Colonic mucosa (tissue), 4 donors: ENCODE data around the gene SENP1. TPM values are rescaled to one million over a fixed set of nuclear protein-coding genes. Genes with fewer than 3 reads are reported as not detected.

Experiments used
- DNase-seq: peaks from one replicate; pipeline ENCODE4 v3.0.0-alpha.2; 2020
- H3K27ac ChIP-seq: fragments of 200-600 bp; one replicate; pipeline ENCODE4 v1.8.0; 2021
- H3K27me3 ChIP-seq: fragments of 200-600 bp; one replicate; pipeline ENCODE4 v1.8.0; 2021
- H3K36me3 ChIP-seq: fragments of 200-600 bp; one replicate; pipeline ENCODE4 v1.8.0; 2021
- H3K4me1 ChIP-seq: fragments of 200-600 bp; one replicate; pipeline ENCODE4 v1.8.0; 2021; ENCODE audit warnings: mild to moderate bottlenecking
- H3K4me3 ChIP-seq: fragments of 200-600 bp; one replicate; pipeline ENCODE4 v1.8.0; 2021
- H3K9ac ChIP-seq, 2 donors: one replicate each; pipeline ENCODE4 v1.7.0; 2013; ENCODE audit warnings: control low read depth in 2 of 2, low read depth in 2 of 2, low read length in 2 of 2
- H3K9me3 ChIP-seq: fragments of 200-600 bp; one replicate; pipeline ENCODE4 v1.8.0; 2021
- intact Hi-C: fragments of 100-400 bp; cut with DNase I; formaldehyde crosslinking; loops from one replicate; pipeline ENCODE4 v1.14.1; 2022
- total RNA-seq, 2 donors: library from RNA; stranded (reverse); fragmentation: NEBNext Ultra II Directional in 1 of 2; extraction: Animal tissue kit (Norgen Biotek cat#: 25700) in 1 of 2; gene quantifications; one replicate each; pipeline ENCODE4 v1.2.1, GENCODE V29; 2021
- TF ChIP-seq, protein P1 (sequence below): fragments of 200-600 bp; IDR thresholded peaks from one replicate; pipeline ENCODE4 v1.8.0; 2022; ENCODE audit warnings: antibody characterized with exemption, mild to moderate bottlenecking
- donor health status: healthy.
- donor health status: DM: no; HTN: no; CAD: no.
- donor health status: DM: no; HTN: no; CAD: no.

SENP1 gene
- total RNA-seq, 2 donors from 2014 or later, result 14.9 to 16.8 TPM

DNA sequence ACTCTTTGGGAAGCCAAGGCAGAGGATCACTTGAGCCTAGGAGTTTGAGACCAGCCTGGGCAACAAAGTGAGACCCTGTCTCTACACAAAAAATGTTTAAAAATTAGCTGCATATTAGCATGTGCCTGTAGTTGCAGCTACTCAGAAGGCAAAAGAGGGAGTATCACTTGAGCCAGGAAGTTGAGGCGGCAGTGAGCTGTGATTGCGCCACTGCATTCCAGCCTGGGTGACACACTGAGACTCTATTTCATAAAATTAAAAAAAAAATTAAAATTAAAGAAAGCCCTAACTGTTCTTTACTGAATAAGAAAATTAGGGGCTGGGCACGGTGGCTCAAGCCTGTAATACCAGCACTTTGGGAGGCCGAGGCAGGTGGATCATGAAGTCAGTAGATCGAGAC lies 27.0 kb downstream of the SENP1 start:
- Histone ChIP-seq H3K4me1 (no peaks in the 10 kb centered on the region), H3K36me3 (no peaks in the 10 kb centered on the region), H3K27ac (no peak overlapping the region), H3K9me3 (no peaks in the 10 kb centered on the region), H3K27me3 (no peaks in the 10 kb centered on the region), H3K4me3 (no peak overlapping the region), H3K9ac (no peak overlapping the region)
- TF ChIP-seq, protein P1, sequence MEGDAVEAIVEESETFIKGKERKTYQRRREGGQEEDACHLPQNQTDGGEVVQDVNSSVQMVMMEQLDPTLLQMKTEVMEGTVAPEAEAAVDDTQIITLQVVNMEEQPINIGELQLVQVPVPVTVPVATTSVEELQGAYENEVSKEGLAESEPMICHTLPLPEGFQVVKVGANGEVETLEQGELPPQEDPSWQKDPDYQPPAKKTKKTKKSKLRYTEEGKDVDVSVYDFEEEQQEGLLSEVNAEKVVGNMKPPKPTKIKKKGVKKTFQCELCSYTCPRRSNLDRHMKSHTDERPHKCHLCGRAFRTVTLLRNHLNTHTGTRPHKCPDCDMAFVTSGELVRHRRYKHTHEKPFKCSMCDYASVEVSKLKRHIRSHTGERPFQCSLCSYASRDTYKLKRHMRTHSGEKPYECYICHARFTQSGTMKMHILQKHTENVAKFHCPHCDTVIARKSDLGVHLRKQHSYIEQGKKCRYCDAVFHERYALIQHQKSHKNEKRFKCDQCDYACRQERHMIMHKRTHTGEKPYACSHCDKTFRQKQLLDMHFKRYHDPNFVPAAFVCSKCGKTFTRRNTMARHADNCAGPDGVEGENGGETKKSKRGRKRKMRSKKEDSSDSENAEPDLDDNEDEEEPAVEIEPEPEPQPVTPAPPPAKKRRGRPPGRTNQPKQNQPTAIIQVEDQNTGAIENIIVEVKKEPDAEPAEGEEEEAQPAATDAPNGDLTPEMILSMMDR, result no peak
- intact Hi-C loops, result no loop called here
- no peak for DNase-seq

DNA sequence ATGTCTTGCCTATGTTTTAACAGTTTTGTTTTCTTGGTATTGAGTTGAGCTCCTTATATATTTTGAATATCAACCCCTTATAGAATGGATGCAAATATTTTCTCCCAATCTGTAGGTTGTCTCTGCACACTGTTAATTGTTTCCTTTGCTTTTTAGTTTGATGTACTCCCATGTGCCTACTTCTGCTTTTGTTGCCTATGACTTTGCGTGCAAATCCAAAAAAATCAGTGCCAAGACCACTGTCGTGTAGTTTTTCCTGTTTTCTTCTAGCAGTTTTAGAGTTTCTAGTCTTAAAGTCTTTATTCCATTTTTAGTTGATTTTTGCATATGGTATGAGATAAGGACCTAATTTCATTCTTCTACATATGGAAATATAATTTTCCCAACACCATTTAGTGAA lies 28.8 kb downstream of the SENP1 start:
- no peak for DNase-seq
- intact Hi-C loops, result no loop called here
- Histone ChIP-seq H3K9ac (no peak overlapping the region), H3K9me3 (no peaks in the 10 kb centered on the region), H3K27me3 (no peaks in the 10 kb centered on the region), H3K4me1 (no peaks in the 10 kb centered on the region), H3K27ac (no peak overlapping the region), H3K4me3 (no peak overlapping the region), H3K36me3 (peaks cover 3% of the 10 kb centered on the region)
- TF ChIP-seq, protein P1, result no peak

DNA sequence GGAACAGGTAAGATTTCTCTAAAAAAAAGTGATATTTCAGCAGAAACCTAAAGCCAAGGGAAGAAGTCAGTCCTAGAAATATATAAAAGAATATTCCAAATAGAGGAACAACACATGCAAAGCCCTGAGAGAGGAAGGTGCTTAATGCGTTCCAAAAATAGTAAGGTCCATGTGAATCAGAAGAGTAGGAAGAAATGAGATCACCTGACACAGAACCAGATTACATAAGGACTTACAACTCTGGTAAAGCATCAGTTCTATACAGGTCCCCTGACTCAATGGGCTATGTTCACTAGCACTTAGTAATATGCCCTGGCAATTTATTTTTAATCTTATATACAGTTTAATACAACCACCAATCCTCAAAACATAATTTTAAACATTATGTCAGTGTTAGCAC lies 30.0 kb downstream of the SENP1 start:
- H3K9ac ChIP-seq, result no peak overlapping the region
- H3K27ac ChIP-seq, result no peak overlapping the region
- no peaks in the 10 kb centered on the region for H3K27me3 ChIP-seq
- H3K9me3 ChIP-seq, result no peaks in the 10 kb centered on the region
- peaks cover 6% of the 10 kb centered on the region for H3K36me3 ChIP-seq
- H3K4me1 ChIP-seq, result no peaks in the 10 kb centered on the region
- no peak for DNase-seq
- H3K4me3 ChIP-seq, result no peak overlapping the region
- intact Hi-C loops, result no loop called here
- TF ChIP-seq, protein P1, result no peak

DNA sequence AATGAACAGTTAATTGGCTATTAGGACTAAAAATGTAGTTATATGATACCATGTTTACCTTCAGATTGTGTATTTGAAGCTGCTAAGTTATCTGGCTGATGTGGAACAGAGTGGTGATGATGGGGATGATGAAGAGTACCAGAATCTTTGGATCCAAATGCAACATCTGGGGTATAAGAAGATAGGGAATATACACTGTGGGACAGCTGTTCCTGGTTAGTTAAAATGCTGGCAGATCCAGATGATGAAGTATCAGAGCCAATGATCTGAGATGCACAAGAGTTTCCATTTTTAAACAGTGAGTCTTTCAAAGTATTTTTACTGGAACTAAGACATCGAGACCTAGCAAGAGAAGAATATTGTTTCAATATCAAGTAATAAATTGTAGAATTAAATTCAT lies 31.6 kb downstream of the SENP1 start:
- DNase-seq, result no peak
- no peak overlapping the region for H3K27ac ChIP-seq
- H3K36me3 ChIP-seq, result peaks cover 6% of the 10 kb centered on the region
- no peak overlapping the region for H3K4me3 ChIP-seq
- intact Hi-C loops, result no loop called here
- H3K9ac ChIP-seq, result no peak overlapping the region
- TF ChIP-seq, protein P1, result no peak
- H3K9me3 ChIP-seq, result no peaks in the 10 kb centered on the region
- no peaks in the 10 kb centered on the region for H3K27me3 ChIP-seq
- H3K4me1 ChIP-seq, result no peaks in the 10 kb centered on the region

GRCh38 chr12:48072266-48072665 lies 33.6 kb downstream of the SENP1 start:
- Histone ChIP-seq H3K9me3 (no peaks in the 10 kb centered on the region), H3K27ac (no peak overlapping the region), H3K4me3 (no peak overlapping the region), H3K9ac (no peak overlapping the region), H3K27me3 (no peaks in the 10 kb centered on the region), H3K4me1 (no peaks in the 10 kb centered on the region), H3K36me3 (peaks cover 6% of the 10 kb centered on the region)
- intact Hi-C loops, result no loop called here
- TF ChIP-seq, protein P1, result no peak
- no peak for DNase-seq

GRCh38 chr12:48071808-48072207 lies 34.1 kb downstream of the SENP1 start:
- H3K27ac ChIP-seq, result no peak overlapping the region
- intact Hi-C loops, result no loop called here
- H3K27me3 ChIP-seq, result no peaks in the 10 kb centered on the region
- no peaks in the 10 kb centered on the region for H3K9me3 ChIP-seq
- no peaks in the 10 kb centered on the region for H3K4me1 ChIP-seq
- TF ChIP-seq, protein P1, result no peak
- DNase-seq, result no peak
- H3K4me3 ChIP-seq, result no peak overlapping the region
- H3K36me3 ChIP-seq, result peaks cover 6% of the 10 kb centered on the region
- H3K9ac ChIP-seq, result no peak overlapping the region
